GM21381 (cell line): Measurements from ENCODE around the gene BGLAP.

ENCODE experiments used
- ATAC-seq: cut with Tn5 transposase; IDR thresholded peaks from one replicate; pipeline ENCODE4 v1.9.1; 2021; ENCODE audit warnings: mild to moderate bottlenecking, moderate library complexity; ENCODE audit not compliant: unreplicated experiment

Gene BGLAP

GRCh38 chr1:156226116-156226538 is 15.9 kb upstream of the BGLAP start:
- peak; percentile 56 for ATAC-seq

- ATAC-seq: peak; percentile 4
Observed at GRCh38 chr1:156226782-156227181, 15.2 kb upstream of the BGLAP start.

GRCh38 chr1:156228501-156228900 is 13.5 kb upstream of the BGLAP start:
- no peak for ATAC-seq

- ATAC-seq: no peak
Observed at GRCh38 chr1:156229809-156230472, 12.0 kb upstream of the BGLAP start.

GRCh38 chr1:156230473-156230837 is 11.5 kb upstream of the BGLAP start:
- ATAC-seq: no peak

- no peak for ATAC-seq
Observed at GRCh38 chr1:156232201-156232894, 9.6 kb upstream of the BGLAP start.

GRCh38 chr1:156233426-156234127 is 8.4 kb upstream of the BGLAP start:
- ATAC-seq: no peak

GRCh38 chr1:156236164-156236563 is 5.8 kb upstream of the BGLAP start:
- ATAC-seq: no peak

GRCh38 chr1:156238248-156238647 is 3.7 kb upstream of the BGLAP start:
- ATAC-seq: no peak

GRCh38 chr1:156241311-156241811 is 623 bp upstream of the BGLAP start:
- ATAC-seq: no peak

- ATAC-seq: no peak
Observed at GRCh38 chr1:156242738-156243137, 754 bp downstream of the BGLAP start.

- ATAC-seq: no peak
Observed at GRCh38 chr1:156244126-156244525, 2.1 kb downstream of the BGLAP start.

- ATAC-seq: no peak
Observed at GRCh38 chr1:156244712-156245111, 2.7 kb downstream of the BGLAP start.

- no peak for ATAC-seq
Observed at GRCh38 chr1:156245451-156246232, 3.7 kb downstream of the BGLAP start.

GRCh38 chr1:156246241-156246780 is 4.3 kb downstream of the BGLAP start:
- ATAC-seq: no peak

GRCh38 chr1:156246781-156247459 is 4.9 kb downstream of the BGLAP start:
- no peak for ATAC-seq

- ATAC-seq: no peak
Observed at GRCh38 chr1:156247460-156248322, 5.7 kb downstream of the BGLAP start, which contains the start of gene PAQR6. TSS of gene PAQR6 (minus strand) at chr1:156248056. CDS start at chr1:156246731, 1,325 bp downstream.

- no peak for ATAC-seq
Observed at GRCh38 chr1:156248323-156248683, 6.3 kb downstream of the BGLAP start.

GRCh38 chr1:156249593-156249992 is 7.6 kb downstream of the BGLAP start:
- no peak for ATAC-seq
